ACC112 (cell line): Measurements from ENCODE around the gene YTHDC2.
A peak's percentile ranks its signal among the peaks of the same experiment; 100 is the strongest.

Experiments used
- H2AFZ ChIP-seq: fragments of 200-600 bp; sonication (generic); one replicate; pipeline ENCODE4 v1.6.0; 2017; ENCODE audit warnings: antibody characterized with exemption, low read length; ENCODE audit not compliant: unreplicated experiment
- H3K27ac ChIP-seq: fragments of 200-600 bp; sonication (generic); 2 replicates; pipeline ENCODE4 v1.5.1; 2014; ENCODE audit warnings: low read depth, mild to moderate bottlenecking, antibody characterized with exemption, low read length, moderate library complexity
- H3K27me3 ChIP-seq: fragments of 200-600 bp; sonication (generic); 2 replicates; pipeline ENCODE4 v1.6.1; 2014; ENCODE audit warnings: mild to moderate bottlenecking, antibody characterized with exemption, low read length, moderate library complexity, mixed read lengths; ENCODE audit not compliant: insufficient read depth
- H3K36me3 ChIP-seq: fragments of 200-600 bp; sonication (generic); 2 replicates; pipeline ENCODE4 v1.6.1; 2016; ENCODE audit warnings: mild to moderate bottlenecking, antibody characterized with exemption, low read length, moderate library complexity, mixed read lengths; ENCODE audit not compliant: insufficient read depth
- H3K4me1 ChIP-seq: fragments of 200-600 bp; sonication (generic); one replicate; pipeline ENCODE4 v1.6.1; 2016; ENCODE audit warnings: low read length, mixed read lengths; ENCODE audit not compliant: insufficient read depth, unreplicated experiment, control insufficient read depth
- H3K4me3 ChIP-seq: fragments of 200-600 bp; sonication (generic); 2 replicates; pipeline ENCODE4 v1.5.1; 2014; ENCODE audit warnings: mild to moderate bottlenecking, low read depth, low read length
- H3K79me2 ChIP-seq: fragments of 200-600 bp; sonication (generic); one replicate; pipeline ENCODE4 v1.6.0; 2016; ENCODE audit warnings: low read length; ENCODE audit not compliant: control insufficient read depth, unreplicated experiment, insufficient read depth

The YTHDC2 gene

DNA sequence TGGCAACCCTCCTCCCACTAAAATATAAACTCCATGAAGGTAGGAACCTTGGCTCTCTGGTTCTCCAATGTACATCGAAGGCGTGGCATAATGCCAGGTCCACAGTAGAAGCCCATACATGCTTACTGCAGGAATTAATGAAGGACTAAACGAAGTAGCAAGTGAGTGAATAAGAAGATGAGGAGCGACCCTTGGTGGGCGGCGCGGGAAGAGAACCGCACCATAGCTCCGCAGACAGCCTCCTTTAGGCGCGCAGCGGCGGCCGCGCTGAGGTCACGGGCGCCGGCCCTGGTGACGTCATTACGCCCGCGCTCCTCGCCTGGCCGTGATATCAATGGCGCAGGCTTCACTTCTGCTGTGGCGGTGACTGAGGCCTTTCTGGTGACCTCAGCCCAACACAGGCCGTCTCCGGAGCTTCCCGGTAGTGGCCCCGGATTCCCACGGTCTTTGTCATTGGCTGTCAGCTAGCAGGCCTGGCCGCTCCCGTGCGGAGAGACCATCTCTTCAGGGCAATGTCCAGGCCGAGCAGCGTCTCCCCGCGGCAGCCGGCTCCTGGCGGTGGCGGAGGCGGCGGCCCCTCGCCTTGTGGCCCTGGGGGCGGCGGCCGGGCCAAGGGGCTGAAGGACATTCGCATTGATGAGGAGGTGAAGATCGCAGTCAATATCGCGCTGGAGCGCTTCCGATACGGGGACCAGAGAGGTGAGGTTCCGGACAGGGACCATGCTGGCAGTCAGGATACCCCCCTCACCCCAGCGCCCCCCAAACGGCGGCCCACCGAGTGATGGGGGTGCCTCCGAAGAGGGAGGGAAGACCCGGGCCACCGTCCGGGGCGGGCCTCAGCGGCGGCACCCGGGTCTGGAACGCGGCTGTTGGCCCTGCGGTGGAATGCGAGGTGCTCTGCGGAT, at the start of gene YTHDC2:
YTHDC2 (plus strand) TSS at position 311 of the 905 bp plus-strand sequence; CDS start at position 513, 202 bp downstream.
- peaks cover 23% of the 10 kb centered on the region for H3K79me2 ChIP-seq
- H3K27ac ChIP-seq, result peak within 1 kb of the TSS; percentile 78
- H3K27me3 ChIP-seq, result no peaks in the 10 kb centered on the region

DNA sequence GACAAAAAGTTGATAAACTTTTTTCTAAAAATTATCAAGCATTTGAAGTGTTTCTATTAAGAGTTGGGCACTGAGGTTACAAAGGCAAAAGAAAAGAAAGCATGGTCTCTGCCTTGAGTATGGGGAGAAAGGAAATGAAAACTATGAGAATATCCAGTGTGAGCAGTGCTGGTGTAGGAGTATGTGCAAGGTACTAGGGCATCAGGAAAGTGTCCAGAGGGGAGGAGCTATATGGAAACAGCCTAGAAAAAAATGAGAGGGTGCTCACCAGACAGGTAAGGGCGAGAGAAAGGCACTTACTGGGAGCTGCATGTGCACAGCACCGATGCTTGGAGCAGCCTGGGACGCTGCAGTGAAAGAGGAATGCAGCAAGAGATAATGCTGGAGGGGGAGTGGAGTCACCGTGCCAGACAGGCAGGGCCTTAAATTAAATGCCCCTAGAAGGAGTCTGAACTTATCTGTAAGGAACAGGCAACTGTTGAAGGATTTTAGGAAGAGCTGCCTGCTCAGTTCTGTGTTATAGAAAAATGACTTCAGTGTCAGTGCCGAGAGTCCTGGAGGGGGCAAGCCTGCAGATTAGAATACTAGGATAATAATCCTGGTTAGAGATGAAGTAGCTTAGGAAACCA, 39.3 kb upstream of the YTHDC2 start:
- H3K27me3 ChIP-seq, result no peaks in the 10 kb centered on the region
- H2AFZ ChIP-seq, result no peak overlapping the region

More for the DNA sequence above, at the start of gene YTHDC2:
- Histone ChIP-seq H2AFZ (peak within 1 kb of the TSS; percentile 87), H3K4me1 (peaks cover 9% of the 10 kb centered on the region), H3K36me3 (no peaks in the 10 kb centered on the region), H3K4me3 (peak within 1 kb of the TSS; percentile 90)

DNA sequence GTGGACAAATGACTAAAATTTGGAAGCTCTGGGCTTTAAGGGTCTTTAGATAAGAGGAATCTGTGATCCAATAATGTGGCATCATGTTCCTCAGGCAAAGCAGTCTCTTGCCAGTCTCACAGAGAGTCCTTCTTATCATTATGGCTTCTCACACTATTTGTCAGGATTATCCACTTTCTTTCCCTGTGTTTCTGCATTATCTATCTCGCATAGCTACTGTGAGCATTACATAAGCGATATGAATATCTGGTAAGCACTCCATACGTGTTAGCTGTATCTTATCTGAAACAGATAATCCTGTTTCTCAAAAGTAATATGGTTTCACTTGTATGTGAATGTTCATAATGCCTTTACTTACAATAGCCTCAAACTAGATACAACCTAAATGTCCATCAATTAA, 34.8 kb upstream of the YTHDC2 start:
- no peaks in the 10 kb centered on the region for H3K27me3 ChIP-seq

More for the DNA sequence above, 39.3 kb upstream of the YTHDC2 start:
- H3K36me3 ChIP-seq, result no peaks in the 10 kb centered on the region
- no peak overlapping the region for H3K27ac ChIP-seq
- H3K4me3 ChIP-seq, result no peak overlapping the region
- no peaks in the 10 kb centered on the region for H3K4me1 ChIP-seq
- no peaks in the 10 kb centered on the region for H3K79me2 ChIP-seq

DNA sequence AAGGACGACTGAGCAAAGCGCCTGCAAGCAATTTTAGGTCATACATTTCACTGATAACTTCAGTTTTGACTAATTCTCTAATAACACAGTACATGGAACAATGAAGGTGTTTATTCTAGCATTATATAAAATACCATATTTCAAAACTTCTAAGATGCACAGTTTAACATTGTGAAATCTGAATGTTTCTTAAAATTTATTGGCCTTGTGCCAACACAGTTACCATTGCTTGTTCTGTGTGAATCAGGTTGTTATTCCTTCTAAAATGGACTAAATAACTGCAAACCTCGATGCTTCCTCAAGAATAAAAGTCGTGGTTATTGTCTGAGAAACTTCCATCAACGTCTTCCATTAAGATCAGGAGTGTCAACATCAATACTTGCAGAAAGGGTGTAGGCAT, 33.3 kb upstream of the YTHDC2 start:
- H2AFZ ChIP-seq, result no peak overlapping the region
- no peaks in the 10 kb centered on the region for H3K36me3 ChIP-seq
- H3K79me2 ChIP-seq, result no peaks in the 10 kb centered on the region
- no peak overlapping the region for H3K27ac ChIP-seq
- no peaks in the 10 kb centered on the region for H3K4me1 ChIP-seq
- no peaks in the 10 kb centered on the region for H3K27me3 ChIP-seq
- H3K4me3 ChIP-seq, result no peak overlapping the region

More for the DNA sequence above, 34.8 kb upstream of the YTHDC2 start:
- H3K27ac ChIP-seq, result no peak overlapping the region
- no peaks in the 10 kb centered on the region for H3K36me3 ChIP-seq
- H3K4me1 ChIP-seq, result no peaks in the 10 kb centered on the region
- no peak overlapping the region for H2AFZ ChIP-seq
- no peak overlapping the region for H3K4me3 ChIP-seq
- no peaks in the 10 kb centered on the region for H3K79me2 ChIP-seq

DNA sequence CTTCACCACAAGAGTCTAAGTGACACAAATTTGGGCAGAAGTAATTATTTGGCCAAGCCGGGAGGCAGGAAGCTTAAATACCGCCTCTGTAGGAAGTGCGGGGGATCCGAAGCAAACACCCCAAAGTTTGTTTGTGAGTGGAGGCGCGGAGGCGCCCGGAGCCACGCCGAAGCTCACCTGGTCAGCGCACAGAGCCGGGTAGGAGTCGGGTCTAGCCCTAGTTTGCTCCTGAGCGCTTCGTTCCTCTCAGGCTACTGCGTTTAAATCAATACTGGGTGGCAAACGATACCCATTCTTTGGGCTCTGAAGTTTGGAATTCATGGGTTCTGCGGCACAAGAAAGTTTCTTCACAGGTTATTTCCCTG, 26.1 kb upstream of the YTHDC2 start:
- Histone ChIP-seq H3K4me3 (peak overlapping the region; percentile 83), H3K27ac (no peak overlapping the region), H3K79me2 (no peaks in the 10 kb centered on the region), H3K36me3 (no peaks in the 10 kb centered on the region), H2AFZ (peak overlapping the region; percentile 76), H3K27me3 (no peaks in the 10 kb centered on the region), H3K4me1 (peaks cover 12% of the 10 kb centered on the region)

DNA sequence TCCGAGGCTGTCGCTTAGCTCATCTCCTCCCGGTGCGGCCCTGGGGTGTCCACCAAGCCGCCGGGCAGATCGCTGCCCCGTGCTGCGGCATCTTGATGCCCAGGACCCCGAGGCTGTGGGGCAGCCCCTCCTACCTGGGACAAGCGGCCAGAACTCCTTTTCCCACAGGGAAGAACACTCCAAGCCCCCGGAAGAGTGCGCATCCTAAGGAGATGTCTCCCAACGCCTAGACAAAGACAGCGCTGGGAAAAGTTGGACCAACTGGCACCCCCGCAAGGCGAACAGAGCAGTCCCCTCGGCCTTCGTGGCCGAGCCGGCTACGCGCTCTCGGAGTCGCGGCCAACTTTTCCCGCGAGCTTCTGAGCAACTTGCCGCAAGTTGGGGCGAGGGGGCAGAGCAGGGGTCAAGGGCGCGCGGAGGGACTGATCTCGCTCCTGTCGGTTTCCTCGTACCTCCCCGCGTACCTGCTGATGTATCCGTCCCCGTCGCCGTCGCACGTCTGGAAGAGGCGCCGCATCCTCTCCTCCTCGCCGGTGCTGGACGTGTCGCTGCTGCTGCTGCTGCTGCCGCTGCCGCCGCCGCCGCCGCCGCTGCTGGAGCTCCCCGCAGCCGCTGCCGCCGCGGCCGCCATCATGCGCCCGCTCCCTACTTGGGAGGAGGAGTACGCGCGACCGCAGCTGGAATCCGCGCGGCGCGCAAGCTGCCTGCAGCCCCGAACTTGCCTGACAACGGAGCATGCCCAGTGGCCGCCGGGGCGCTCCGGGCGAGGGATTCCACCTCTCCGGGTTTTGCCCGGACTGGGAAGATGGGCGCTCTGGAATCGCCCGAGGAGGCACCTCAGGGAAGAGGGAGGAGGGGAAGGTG, 25.5 kb upstream of the YTHDC2 start, which contains the start of gene MCC:
MCC (minus strand) TSS at position 673 of the 864 bp plus-strand sequence.
- Histone ChIP-seq H3K4me1 (peaks cover 12% of the 10 kb centered on the region), H2AFZ (peak within 1 kb of the TSS; percentile 76), H3K79me2 (no peaks in the 10 kb centered on the region), H3K27me3 (no peaks in the 10 kb centered on the region), H3K27ac (peak within 1 kb of the TSS; percentile 54), H3K36me3 (no peaks in the 10 kb centered on the region), H3K4me3 (peak within 1 kb of the TSS; percentile 83)

DNA sequence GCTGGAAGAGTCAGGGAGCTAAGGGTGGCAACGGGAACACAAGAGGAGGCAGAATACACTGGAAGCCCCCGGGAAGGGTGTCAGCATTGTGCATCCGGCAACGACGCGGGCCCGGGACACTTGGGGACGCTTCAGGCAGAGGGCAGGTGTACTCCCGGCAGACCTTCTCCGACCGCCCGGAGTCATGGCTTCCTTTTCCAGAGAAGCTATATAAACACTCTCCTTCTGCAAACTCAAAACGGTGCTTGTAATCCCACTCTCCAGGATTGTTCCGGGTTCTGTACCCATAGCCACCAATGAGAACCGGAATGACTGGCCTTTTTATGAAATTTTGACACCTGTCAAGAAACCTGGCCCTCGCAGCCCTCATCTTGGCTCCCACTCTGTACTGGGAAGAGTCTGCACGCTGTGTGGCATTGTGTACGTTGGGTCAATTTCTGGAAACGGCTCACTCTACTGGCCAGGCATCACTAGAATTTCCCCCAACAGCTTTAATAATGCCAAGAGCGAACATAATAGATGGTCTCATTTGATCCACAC, 24.8 kb upstream of the YTHDC2 start:
- Histone ChIP-seq H3K27me3 (no peaks in the 10 kb centered on the region), H3K79me2 (no peaks in the 10 kb centered on the region), H3K4me3 (peak overlapping the region; percentile 83), H3K36me3 (no peaks in the 10 kb centered on the region), H2AFZ (peak overlapping the region; percentile 76), H3K27ac (peak overlapping the region; percentile 54), H3K4me1 (peaks cover 12% of the 10 kb centered on the region)

DNA sequence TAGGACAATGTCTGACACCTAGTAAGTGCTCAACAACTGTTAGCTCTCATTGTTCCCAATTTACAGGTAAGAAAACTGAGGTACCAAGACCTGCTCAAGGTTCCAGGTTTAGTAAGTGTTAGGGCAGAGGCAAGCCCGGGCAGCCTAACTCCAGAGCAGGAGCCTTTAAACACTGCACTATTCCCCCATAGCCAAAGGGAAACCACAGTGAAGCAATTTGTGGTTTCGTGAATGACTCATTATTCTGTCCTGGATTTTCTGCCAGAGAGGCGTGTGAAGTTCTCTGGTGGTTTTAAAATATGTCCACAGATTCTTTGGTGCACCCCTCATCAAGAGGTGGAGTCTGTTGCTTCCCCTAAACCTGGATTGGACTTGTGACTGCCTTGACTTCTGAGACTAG, 24.2 kb upstream of the YTHDC2 start:
- Histone ChIP-seq H3K79me2 (no peaks in the 10 kb centered on the region), H3K27me3 (no peaks in the 10 kb centered on the region), H3K27ac (peak overlapping the region; percentile 54), H3K4me3 (peak overlapping the region; percentile 83), H2AFZ (no peak overlapping the region), H3K36me3 (no peaks in the 10 kb centered on the region), H3K4me1 (peaks cover 12% of the 10 kb centered on the region)

DNA sequence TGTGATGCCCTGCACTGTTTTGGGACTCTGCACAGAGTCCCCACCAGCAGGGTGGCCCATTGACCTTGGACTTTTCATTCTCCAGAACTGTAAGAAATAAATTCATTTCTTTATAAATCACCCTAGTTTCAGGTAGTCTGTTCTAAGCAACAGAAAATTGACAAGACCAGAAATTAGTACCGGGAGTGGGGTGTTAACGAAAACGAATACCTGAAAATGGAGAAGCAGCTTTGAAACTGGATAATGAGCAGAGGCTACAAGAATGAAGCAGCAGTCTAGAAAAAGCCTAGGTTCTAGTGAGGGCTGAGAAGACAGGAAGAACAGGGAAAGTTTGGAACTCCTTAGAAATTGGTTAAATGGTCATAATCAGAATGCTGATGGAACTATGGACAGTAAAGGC, 23.2 kb upstream of the YTHDC2 start:
- no peak overlapping the region for H3K4me3 ChIP-seq
- no peaks in the 10 kb centered on the region for H3K27me3 ChIP-seq
- no peak overlapping the region for H2AFZ ChIP-seq
- no peak overlapping the region for H3K27ac ChIP-seq
- H3K79me2 ChIP-seq, result no peaks in the 10 kb centered on the region
- H3K4me1 ChIP-seq, result peaks cover 12% of the 10 kb centered on the region
- no peaks in the 10 kb centered on the region for H3K36me3 ChIP-seq

DNA sequence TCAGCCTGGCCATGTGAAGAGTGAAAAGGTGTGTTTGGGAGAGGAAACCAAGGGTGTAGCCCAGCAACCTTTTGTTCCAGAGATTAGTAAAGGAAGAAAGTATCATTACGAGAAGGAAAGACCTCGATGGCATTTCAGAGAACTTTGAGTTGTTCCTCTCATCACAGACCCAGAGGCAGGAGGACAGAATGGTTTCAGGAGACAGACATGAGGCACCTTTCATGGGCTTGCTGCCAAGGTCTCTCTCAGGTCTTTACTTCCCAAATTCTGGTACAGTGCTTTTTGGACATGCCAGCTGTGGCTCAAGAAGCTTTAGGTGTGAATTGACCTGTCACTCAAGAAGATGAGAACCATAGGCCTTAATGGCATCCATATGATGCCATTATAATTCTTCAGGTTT, 22.5 kb upstream of the YTHDC2 start:
- H3K27me3 ChIP-seq, result no peaks in the 10 kb centered on the region
- no peak overlapping the region for H3K27ac ChIP-seq
- H3K4me3 ChIP-seq, result no peak overlapping the region
- peaks cover 15% of the 10 kb centered on the region for H3K4me1 ChIP-seq
- no peaks in the 10 kb centered on the region for H3K79me2 ChIP-seq
- H3K36me3 ChIP-seq, result no peaks in the 10 kb centered on the region
- H2AFZ ChIP-seq, result no peak overlapping the region
